Measurements from ENCODE around the gene ATP6V1F.
"Not testable (repeated sequence)": the region's sequence is repeated elsewhere in the genome, so short reads cannot be mapped to it uniquely, and the experiment has no call there.

ATP6V1F gene

GRCh38 chr7:128900237-128900636 is 37.6 kb downstream of the ATP6V1F start:
- no peak for DNase-seq (ENCODE audit: low spot score)

DNA sequence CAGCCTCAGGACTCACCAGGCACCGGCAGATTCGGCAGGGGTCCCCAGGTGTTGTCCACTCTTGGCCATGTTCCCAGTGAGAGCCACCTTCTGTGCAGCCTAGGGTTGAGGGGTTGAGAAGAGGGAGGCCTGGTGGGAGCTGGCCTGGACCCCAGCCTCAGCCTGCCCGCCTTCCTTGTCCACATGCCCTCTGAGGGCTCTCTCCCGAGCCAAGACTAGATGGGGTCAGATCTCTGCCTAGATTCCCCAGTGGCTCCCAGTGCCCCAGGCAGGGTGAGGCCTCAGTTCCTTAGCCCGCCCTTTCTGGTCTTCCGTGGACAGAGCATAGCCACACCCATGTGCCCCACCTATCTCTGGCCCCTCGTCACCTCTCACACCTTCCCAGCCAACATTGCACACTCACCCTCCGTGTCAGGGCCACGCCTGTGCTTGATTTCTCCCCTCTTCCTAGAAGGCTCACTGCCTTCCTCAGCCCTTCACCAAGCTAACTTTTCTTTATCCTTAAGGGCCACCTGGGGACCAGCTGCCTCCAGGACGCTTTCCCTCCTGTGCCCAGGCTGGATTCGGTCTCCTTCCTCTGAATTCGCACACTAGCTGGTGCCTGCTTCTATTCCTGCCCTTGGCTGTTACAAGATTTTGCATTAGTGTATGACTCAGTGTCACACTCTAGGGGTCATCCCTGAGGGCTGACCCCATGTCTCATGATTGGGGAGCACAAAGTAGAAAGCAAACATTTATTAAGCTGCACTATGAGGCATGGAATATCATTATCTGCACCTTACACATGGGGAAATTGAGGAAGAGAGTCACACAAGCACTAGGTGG is 40.3 kb downstream of the ATP6V1F start:
- DNase-seq (ENCODE audit: low spot score) = no peak

DNA sequence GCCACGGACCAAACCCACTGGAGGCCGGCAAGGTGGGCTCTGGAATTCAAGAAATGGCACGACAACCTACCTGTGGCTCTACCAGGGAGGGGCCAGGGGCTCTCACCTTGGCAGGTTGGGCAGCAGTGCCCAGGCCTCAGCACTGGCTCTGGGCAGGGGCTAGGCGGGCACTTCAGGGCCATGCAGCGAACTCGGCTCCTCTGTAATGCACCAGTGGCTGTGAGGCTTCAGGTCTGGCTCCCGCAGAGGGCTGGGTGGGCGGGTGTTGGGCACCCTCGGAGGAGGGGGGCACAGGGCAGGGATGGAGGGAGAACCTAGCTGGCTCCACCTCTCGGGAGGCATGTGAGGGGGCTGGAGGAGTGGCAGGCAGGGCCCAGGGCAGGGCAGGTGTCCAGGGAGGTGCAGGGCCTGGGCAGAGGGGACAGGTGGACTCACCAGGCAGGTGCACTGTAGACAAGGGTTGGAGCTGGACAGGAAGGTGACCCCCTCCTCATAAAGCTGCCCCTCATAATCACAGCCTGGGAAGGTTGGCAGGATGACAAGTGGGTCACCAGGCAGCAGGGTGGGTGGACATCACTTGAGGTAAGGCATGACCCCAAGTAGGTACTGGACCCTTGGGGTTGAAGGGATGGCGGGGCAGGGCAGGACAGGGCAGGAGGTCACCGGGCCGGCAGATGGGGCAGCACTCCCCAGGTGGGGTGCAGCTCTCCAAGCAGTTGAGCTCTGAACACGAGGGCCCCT is 41.1 kb downstream of the ATP6V1F start:
- DNase-seq (ENCODE audit: low spot score) = no peak

GRCh38 chr7:128904381-128905197 is 41.9 kb downstream of the ATP6V1F start:
- peak; percentile 74 for DNase-seq (ENCODE audit: low spot score)

DNA sequence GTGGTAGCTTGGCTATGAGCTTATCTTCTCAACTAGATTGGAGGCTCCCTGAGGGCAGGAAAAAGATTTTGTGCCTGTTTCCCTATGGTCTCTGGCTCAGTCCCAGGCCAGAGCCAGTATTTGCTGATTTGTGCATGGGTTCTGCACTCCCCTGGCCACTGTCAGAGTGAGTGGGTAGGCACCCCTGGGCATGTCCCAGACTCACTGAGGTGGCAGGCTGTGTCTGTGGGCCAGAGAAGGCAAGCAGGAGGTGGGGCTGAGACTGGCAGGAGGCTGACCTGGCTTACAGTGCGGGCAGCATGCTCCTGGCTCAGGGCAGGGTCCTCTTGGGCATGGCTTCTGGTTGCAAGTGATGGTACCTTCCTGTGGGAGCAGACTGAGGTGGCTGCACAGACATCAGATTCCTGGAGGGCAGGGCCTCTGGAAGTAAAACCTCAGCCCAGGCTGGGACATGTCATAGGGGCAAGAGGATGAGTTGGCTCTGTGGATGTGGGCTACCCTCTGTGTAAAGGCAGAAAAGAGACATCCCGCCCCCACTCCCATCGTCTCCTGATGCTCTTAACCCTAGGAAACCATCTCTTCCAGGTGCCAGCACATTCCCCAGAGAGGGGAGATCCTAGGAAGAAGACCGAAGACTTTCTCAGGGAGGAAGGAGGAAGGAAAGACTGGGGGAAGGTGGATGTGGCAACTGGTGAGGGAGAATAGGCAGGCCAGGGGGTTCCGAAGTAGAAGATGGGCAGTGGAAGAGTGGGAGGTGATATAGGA is 43.5 kb downstream of the ATP6V1F start:
- DNase-seq (ENCODE audit: low spot score) = no peak

- no peak for DNase-seq (ENCODE audit: low spot score)
Observed at GRCh38 chr7:128906766-128907559, 44.3 kb downstream of the ATP6V1F start.

DNA sequence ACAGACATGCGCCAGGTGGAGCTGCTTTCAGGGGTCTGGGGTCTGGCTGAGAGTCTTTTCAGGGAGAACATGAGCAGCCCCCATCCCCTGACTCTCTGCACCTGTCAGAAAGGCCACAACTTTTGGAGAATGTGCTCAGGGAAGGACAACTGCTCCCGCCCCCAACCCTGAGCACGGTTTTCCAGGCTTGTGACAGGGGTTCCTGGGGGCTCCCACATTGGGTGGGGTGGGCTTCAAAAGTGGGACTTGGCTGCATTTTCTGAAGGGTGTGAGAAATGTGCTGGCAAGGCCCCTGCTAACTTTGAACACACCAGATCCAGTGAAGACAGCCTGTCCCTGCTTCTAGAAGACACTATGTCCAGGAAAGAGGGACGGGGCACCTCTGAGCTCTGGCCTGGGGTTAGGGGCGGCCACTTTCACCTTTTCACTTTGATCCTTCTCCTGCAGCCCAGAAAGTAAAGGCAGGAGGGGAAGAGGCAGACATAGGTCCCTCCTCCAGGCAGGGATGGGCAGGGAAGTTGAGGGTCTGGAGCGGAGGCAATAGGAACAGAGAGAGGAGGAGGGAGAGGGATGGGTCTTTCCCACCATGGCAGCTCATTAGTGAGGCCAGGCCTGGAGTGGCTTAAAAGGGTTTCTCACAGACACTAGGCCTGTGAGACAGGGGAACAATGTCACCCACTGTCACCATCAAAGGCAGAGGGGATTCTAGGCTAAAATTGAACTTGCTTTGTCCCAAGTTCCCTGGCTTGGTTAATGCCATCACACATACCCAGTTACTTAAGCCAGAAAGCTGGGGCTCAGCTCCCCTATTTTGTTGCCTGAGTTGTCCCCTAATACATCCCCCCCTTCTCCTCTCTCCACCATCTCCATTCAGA is 46.3 kb downstream of the ATP6V1F start:
- no peak for DNase-seq (ENCODE audit: low spot score)

DNA sequence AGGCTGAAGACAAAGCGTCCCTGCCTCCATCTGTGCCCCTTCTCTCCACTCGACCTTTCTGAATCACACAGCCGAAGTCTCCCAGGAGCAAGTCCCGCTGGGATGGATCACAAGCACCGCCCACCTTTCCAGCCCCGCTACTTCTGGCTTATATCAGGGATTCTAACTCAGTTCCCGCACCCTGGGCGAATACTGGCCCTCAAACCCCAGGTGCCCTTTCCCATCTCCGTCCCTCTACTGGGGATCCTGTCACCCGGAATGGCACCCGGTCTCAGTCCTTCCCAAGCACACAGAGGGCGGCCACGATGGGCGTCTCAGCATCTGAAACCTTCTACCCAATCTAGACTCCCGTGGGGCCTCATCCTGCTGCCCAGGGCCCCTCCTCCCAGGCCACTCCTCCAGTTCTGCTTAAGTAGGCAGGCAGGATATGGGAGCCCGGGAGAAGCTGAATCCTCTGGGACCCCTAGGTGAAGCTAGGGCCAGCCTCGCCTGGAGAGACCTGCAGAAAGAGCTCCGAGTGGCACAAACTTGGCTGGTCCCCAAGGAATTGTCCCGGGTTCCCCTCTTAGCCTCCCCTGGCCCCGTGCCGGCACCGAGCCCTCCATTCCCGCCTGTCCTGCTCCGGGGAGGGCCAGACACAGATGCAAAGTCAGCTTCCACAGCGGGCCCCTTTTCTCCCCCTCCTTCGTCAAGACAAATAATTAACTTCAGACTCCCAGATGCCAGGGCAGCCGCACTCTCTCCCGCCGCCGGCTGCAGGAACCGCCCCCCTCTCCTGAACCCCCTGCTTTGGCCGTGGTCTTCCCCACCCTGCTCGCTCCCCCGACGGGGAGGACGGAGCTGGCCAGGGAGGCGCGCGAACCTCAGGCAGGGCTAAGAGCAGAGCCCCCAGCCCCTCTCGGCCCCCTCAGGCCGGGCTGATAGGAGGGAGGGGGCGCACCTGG is 47.2 kb downstream of the ATP6V1F start:
- DNase-seq (ENCODE audit: low spot score) = peak; percentile 88

GRCh38 chr7:128910569-128910945 is 47.9 kb downstream of the ATP6V1F start, which contains the start of gene KCP:
Gene KCP, minus strand, starts transcription at chr7:128910709. Its CDS starts 33 bp downstream, at chr7:128910676.
- DNase-seq (ENCODE audit: low spot score) = peak; percentile 80

GRCh38 chr7:128911423-128912031 is 48.9 kb downstream of the ATP6V1F start:
- DNase-seq (ENCODE audit: low spot score) = peak; percentile 60

DNA sequence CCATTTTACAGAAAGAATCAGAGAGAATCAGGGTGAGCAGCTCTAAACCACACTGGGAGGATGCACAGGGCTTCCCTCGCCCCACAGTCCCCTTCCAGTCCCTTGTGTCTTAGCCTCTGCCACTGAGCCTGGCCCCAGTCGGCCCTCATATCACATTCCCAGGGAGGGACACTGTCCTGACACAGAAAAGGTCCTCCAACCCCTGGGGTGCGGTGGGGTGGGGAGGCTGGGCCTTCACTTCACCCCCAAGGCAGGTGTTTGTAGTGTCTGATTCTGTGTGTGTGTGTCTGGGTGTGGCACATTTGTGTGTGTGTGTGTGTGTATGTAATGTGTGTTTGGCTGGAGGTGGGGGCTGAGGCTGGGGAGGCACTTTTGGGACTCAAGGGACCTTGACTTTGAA is 49.6 kb downstream of the ATP6V1F start:
- DNase-seq (ENCODE audit: low spot score) = no peak

GRCh38 chr7:128912709-128913495 is 50.2 kb downstream of the ATP6V1F start:
- not testable (repeated sequence) for DNase-seq (ENCODE audit: low spot score)

DNA sequence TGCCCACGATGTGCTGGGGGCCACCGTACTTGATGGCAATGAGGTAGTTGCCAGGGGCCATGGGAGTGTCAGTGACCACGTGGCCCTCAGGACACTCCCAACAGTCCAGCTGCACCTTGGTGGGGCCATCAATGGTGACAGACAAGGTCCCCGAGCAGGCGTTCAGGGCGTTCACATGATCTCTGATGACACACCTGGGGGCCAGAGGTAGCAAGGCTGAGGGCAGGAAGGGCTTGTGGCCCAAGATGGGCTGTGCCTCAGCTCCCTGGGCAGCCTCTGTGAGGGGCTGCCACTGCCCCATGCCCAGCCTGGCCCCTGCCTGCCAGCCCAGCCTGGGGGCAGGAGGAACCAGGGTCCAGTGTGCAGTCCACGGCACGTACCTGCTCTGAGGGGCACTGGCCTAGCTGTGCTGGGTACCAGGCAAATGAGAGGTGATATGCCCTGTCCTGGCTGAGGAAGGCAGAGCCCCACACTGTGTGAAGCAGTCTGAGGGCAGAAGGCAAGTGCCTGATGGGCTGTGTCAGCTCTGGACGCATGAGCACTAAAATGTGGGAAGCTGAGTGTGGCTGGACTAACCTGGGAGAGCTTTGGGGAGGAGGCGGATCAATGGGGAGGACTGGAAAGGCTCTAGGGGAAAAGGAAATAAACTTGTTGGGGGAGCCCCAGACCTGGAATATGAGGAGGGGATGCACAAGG is 51.4 kb downstream of the ATP6V1F start:
- no peak for DNase-seq (ENCODE audit: low spot score)

DNA sequence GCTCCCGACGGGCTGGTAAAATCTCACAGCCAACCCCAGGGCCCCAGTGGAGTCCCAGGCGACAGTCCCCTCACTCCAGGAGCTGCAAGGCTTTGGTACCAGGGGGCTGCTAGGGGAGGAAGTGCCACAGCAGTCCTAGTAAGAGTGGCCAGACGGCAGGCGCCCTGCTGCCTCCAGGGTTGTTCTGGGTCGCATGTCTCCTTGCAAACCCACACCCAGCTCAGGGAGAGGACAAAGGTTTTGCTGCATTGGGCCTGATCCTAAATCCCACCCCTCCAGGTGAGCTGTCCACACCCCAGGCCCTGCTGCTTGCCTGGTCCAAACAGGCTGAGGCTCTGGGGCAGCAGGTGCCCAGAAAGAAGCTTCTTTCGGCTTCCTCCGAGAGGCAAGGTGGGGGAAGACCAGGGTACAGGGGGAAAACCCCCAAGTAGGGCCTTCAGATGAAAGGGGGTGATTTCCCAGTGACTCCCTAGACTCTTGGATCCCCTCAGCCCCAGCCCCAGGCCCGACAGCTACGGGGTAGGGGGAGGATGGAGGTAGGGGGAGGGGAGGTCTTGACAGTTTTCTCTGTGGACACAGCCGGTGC is 52.0 kb downstream of the ATP6V1F start:
- DNase-seq (ENCODE audit: low spot score) = no peak

- DNase-seq (ENCODE audit: low spot score) = no peak
Observed at GRCh38 chr7:128915271-128915819, 52.7 kb downstream of the ATP6V1F start.

All from D341Med (cell line).